Bronchial epithelial cell (primary cell): ENCODE data around the gene ACE. TPM values are rescaled to one million over a fixed set of nuclear protein-coding genes. Genes with fewer than 3 reads are reported as not detected.

Experiments used
- DNase-seq: peaks from one replicate; pipeline ENCODE4 v3.0.0-alpha.2; 2010; ENCODE audit warnings: low read depth
- FAIRE-seq: peaks from 2 replicates; lab custom pipeline; 2011; peaks lifted over from hg19 to GRCh38; lab: Jason Lieb, UNC
- H3K27me3 ChIP-seq: 2 replicates; pipeline ENCODE4 v1.5.1; 2011; ENCODE audit warnings: low read length; ENCODE audit not compliant: control insufficient read depth, insufficient read depth
- H3K36me3 ChIP-seq: 2 replicates; pipeline ENCODE4 v1.5.1; 2011; ENCODE audit warnings: low read length; ENCODE audit not compliant: control insufficient read depth, insufficient read depth
- H3K4me3 ChIP-seq: 2 replicates; pipeline ENCODE4 v1.5.1; 2011; ENCODE audit warnings: mild to moderate bottlenecking, low read depth, low read length, control low read depth
- CTCF ChIP-seq: IDR thresholded peaks from 2 replicates; pipeline ENCODE4 v1.5.1; 2011; ENCODE audit warnings: mild to moderate bottlenecking, moderate library complexity, low read length, control low read depth, inconsistent platforms; ENCODE audit not compliant: insufficient read depth, severe bottlenecking
- total RNA-seq: library from RNA; depleted of rRNA; stranded (reverse); fragments of >200 nt; gene quantifications from 2 replicates; pipeline ENCODE4 v1.2.1, GENCODE V29; 2014

The ACE gene
- total RNA-seq, 1 donor from 2014 or later = not detected

GRCh38 chr17:63445954-63446752 is 30.7 kb upstream of the ACE start, which contains the start of gene CYB561:
Gene CYB561, minus strand, starts transcription at chr17:63446306. Its CDS starts 8,759 bp downstream, at chr17:63437547.
- Histone ChIP-seq H3K27me3 (no peaks in the 10 kb centered on the region), H3K36me3 (peaks cover 2% of the 10 kb centered on the region), H3K4me3 (peak within 1 kb of the TSS; percentile 73)
- FAIRE-seq (no peak), DNase-seq (peak; percentile 32)
- TF ChIP-seq CTCF = peak; percentile 50

- no peaks in the 10 kb centered on the region for H3K27me3 ChIP-seq
- H3K36me3 ChIP-seq = no peaks in the 10 kb centered on the region
- TF ChIP-seq CTCF = peak; percentile 45
- H3K4me3 ChIP-seq = peak overlapping the region; percentile 73
- FAIRE-seq (no peak), DNase-seq (peak; percentile 29)
Measured at GRCh38 chr17:63446753-63447470, 29.9 kb upstream of the ACE start.

GRCh38 chr17:63447471-63448009 is 29.3 kb upstream of the ACE start:
- no peak for DNase-seq
- no peak for FAIRE-seq
- no peaks in the 10 kb centered on the region for H3K36me3 ChIP-seq
- H3K27me3 ChIP-seq = no peaks in the 10 kb centered on the region
- no peak overlapping the region for H3K4me3 ChIP-seq
- TF ChIP-seq CTCF = no peak

- no peak for FAIRE-seq
- no peak for TF ChIP-seq CTCF
- Histone ChIP-seq H3K27me3 (no peaks in the 10 kb centered on the region), H3K36me3 (no peaks in the 10 kb centered on the region), H3K4me3 (no peak overlapping the region)
- DNase-seq = no peak
Measured at GRCh38 chr17:63448655-63449054, 28.2 kb upstream of the ACE start.

GRCh38 chr17:63450551-63450950 is 26.3 kb upstream of the ACE start:
- FAIRE-seq (no peak), DNase-seq (no peak)
- TF ChIP-seq CTCF = no peak
- no peak overlapping the region for H3K4me3 ChIP-seq
- H3K27me3 ChIP-seq = peaks cover 2% of the 10 kb centered on the region
- H3K36me3 ChIP-seq = no peaks in the 10 kb centered on the region
